Renal cortical epithelial cell (primary cell): ENCODE data around the gene CNTN1. TPM values are rescaled to one million over a fixed set of nuclear protein-coding genes. Genes with fewer than 3 reads are reported as not detected.

ENCODE experiments used
- DNase-seq: peaks from one replicate; pipeline ENCODE4 v3.0.0-alpha.2; 2011; ENCODE audit warnings: low read depth
- total RNA-seq: library from RNA; depleted of rRNA; stranded (reverse); fragments of >200 nt; gene quantifications from 2 replicates; pipeline ENCODE4 v1.2.3, GENCODE V29; 2014

CNTN1 gene
- 2.0 and 4.5 TPM in 2 replicates for total RNA-seq

DNA sequence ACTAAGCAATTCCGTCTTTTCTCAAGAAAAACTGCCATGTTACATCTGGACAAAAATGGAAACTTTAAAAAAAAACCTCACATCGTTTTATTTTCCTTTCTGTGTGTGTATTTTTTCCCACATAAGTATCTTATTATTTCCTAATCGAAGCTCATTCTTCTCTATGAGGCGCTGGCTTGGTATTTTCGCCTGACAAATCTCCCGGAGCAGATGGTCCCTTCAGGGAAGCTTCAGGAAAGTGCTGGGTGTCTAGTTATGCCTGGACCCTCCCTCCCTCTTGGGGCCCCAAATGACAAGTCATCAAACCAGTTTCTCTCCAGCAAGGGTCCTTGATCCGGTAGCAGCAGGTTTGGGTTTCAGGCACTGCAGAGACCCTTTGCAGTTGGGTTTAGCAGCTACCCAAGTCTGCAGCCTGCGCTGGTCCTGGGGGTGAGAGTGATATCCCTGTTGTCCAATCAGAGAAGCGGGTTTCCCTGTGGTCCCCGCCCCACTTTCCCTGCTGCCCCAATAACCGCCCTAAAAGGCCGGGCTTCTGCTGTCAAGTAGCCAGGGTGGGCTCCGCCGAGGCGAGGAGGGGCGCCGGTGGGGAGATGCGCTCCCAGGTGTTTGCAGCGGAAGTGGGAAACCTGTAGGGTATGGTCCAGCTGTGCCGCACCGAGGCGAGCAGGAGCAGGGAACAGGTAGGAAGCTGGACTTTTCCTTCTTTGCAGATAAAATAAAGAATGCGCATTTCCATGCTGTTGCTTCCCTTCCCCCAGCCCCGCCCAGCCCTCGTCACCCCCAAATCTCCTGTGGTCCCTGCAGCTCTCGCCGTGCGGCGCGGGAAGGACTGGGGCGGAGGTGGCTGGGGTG lies at the start of gene CNTN1:
Gene CNTN1, plus strand, starts transcription at position 527 of the 852 bp plus-strand sequence.
- DNase-seq, result peak; percentile 44

GRCh38 chr12:40643506-40643905 lies 48.7 kb upstream of the CNTN1 start:
- DNase-seq, result no peak

DNA sequence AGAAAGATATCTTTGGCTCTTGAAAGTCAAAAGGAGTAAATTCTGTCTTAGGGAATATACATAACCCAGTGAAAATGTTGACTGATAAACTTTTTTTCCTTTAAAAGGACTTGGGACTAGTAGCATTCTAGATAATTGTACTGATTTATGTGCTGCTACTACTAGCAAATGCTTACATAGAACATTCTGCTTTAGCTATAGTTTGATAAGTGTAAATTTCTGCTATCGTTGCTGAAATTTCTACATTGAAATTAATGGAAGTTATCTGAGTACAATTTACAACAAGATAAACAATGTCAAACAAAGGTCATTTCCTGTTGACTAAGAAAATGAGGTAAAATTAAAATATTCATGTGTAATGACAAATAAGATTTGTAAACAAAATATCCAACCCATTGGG lies 48.3 kb upstream of the CNTN1 start:
- no peak for DNase-seq

DNA sequence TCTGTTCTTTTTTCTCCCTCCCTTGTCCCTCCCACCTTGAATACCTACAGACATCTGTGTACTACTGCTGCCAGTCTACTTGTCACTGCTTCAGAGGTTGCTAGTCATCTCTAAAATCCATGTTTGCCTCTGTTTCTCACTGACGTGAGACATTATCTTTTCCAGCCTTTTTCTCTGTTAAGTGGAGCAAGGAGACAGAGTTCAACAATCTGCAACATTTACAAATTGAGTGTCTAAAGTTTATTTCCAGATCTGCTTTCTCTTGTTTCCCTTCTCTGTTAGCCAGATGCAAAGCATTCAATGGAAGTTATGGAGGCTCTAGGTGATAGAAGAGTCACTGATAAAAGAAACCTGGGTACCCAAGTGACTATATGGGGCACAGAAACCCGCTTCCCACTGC lies 47.5 kb upstream of the CNTN1 start:
- no peak for DNase-seq

- no peak for DNase-seq
These were observed 46.9 kb upstream of the CNTN1 start for GRCh38 chr12:40645361-40645760.

GRCh38 chr12:40646456-40646855 lies 45.8 kb upstream of the CNTN1 start:
- no peak for DNase-seq

DNA sequence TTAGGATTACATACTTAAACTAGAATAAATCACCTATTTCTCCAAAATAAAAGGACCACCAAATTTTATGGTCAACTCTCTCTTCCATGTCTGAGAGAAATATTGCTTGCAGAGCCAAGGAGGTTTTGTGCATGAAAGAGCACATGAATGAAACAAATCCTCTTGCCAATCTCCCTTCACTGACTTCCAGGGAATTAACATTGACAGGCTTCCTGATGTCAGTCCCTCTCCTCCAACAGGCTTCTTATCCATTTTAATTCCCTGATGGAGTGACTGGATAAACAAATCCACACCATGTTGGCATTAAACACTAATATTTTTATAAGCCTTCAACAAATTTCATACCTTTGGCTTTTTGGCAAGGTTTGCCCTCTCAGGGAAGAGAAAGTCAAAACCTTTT lies 45.3 kb upstream of the CNTN1 start:
- DNase-seq, result no peak

- no peak for DNase-seq
These were observed 44.6 kb upstream of the CNTN1 start for GRCh38 chr12:40647651-40648050.

- no peak for DNase-seq
These were observed 43.7 kb upstream of the CNTN1 start for GRCh38 chr12:40648519-40648918.

- no peak for DNase-seq
These were observed 42.1 kb upstream of the CNTN1 start for GRCh38 chr12:40650038-40650704.

DNA sequence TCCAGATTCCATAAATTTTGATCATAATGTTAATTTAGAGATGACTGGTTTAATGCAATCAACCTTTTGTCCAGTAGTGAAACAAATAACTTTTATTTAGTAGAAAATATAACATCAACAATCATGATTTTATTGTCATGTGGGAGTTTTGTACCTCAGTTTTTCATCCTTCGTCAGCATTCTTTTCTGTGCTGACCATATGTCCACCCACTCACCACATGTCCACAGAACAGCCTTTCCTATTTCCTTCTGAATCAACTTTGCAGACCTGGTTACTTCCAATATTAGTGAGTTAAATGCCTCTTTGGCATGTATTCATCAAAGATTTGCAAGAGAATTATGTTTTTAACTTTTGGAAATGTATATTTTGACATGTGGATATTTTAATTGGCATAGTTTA lies 36.8 kb upstream of the CNTN1 start:
- DNase-seq, result no peak

DNA sequence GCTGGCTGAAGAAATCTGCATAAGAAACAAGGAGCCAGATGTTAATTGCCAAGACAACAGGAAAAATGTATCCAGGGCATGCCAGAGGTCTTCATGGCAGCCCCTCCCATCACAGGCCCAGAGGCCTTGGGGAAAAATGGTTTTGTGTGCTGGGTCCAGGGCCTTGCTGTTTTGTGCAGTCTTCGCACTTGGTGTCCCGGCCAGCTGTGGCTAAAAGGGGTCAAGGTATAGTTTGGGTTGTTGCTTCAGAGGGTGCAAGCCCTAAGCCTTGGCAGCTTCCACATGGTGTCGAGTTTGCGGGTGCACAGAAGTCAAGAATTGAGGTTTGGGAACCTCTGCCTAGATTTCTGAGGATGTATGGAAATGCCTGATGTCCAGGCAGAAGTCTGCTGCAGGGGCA lies 29.9 kb upstream of the CNTN1 start:
- DNase-seq, result no peak

- no peak for DNase-seq
These were observed 28.5 kb upstream of the CNTN1 start for GRCh38 chr12:40663781-40664180.

- no peak for DNase-seq
These were observed 24.1 kb upstream of the CNTN1 start for GRCh38 chr12:40668099-40668529.

DNA sequence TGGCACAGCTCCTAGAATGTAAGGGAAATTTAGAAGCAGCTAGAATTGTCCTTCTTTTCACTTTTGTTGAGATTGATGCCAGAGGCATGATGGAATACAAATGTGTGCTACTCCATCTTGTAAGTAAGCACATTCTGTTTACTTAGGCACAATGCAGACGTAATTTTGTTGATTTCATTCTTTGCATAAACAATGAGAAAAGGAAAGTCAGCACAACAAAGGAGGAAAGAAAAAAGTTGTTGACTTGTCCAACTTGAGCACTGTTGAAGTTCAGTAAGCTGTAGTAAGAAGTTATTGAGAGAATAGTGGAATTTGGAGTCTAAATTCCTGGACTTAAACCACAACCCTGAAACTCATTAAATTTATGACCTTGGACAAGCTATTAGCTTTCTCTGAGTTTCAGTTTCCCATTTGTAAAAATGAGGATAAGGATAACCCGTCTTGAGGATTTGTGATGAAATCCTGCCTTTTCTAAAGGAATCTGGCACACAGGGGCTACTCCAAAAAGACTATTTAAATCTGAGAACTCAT lies 19.4 kb upstream of the CNTN1 start:
- peak; percentile 77 for DNase-seq

DNA sequence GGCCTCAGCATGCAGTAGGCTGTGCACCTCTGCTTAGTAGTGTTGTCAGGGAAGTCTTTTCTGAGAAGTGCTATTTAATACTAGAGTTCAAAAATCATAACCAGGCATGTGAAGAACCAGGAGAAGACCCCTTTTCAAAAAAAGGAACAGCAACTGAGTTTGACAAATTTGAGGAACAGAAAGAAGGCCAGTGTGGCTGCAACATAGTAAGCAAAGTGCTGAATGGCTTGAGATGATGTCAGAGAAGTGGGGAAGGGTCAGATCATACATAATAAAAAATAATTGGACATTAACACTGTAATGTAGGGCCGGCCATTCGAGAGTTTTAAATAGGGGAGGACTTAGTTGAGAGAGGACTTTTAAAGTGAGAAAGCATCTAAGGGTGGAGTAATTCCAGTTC lies 11.1 kb upstream of the CNTN1 start:
- DNase-seq, result no peak

DNA sequence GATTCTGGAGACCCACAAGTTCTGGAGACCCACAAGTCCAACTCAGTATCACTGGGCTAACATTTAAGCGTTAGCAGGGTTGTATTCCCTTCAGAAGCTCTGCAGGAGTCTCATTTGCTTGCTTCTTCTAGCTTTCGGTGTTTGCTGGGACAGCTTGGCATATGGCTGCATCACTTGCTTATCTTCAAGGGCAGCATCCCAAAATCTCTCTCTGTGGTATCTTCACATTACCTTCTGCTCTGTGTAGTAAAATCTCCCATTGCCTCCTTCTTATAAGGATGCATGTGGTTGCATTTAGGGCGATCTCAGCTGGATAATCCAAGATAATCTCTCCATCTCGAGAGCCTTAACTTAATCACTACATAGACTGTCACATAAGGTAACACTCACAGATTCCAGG lies 7.3 kb upstream of the CNTN1 start:
- no peak for DNase-seq

GRCh38 chr12:40688085-40688725 lies 4.0 kb upstream of the CNTN1 start:
- DNase-seq, result no peak

DNA sequence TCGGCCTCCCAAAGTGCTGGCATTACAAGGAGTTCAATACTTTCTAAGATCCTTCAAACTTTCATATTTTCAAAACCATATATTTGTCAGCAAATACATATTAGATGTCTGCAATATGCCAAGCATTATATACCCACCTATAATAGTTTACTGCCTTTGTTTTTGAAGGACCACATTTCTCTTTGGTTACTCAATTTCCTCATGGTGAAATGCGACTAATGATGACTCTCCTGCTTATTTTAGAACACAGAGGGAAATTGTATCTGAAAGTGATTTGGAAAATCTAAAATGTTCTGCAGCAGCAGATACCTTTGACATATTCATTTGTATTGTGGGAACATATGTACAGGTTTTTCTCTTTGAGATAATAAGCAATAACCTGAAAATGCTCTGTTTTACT lies 2.7 kb upstream of the CNTN1 start:
- DNase-seq, result no peak

DNA sequence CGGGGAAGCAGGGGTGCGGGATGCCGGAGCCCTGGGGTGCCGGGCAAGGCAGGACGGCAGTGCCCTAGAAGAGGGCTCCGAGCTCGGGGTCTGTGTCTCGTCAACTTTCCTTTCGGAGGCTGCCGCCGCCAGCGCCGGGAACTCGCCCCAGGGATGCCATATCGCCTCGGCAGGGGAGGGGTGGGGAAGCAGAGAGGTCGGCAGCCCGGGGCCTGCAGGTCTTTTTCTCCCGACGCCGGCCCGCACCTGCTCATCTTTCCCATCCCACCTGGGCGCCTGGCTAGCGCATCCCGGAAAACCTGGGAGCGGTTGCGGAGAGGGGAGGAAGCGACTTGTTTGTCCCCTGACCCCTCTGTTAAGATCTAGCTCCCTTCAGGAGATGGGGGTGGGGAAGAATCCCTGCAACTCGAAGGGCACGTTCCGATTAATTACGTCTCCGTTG lies 547 bp downstream of the CNTN1 start:
- DNase-seq, result no peak

- DNase-seq, result peak; percentile 2
These were observed 1.1 kb downstream of the CNTN1 start for GRCh38 chr12:40693207-40693821.
